ENCODE measurements around the gene HSFX3. TPM values are rescaled to one million over a fixed set of nuclear protein-coding genes. Genes with fewer than 3 reads are reported as not detected.

Gene HSFX3
- total RNA-seq, 1 experiment from 2014 or later, result not detected

DNA sequence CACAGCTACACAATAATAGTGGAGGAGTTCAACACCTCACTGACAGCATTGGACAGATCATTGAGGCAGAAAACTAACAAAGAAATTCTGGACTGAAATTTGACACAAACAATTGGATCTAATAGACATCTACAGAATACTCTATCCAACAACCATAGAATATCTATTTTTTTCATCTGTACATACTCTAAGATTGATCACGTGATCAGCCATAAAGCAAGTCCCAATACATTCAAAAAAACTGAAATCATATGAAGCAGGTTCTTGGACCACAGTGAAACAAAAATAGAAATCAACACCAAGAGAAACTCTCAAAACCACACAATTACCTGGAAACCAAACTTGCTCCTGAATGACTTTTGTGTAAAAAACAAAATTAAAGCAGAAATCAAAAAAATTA, 32.4 kb downstream of the HSFX3 start:
- TF ChIP-seq, protein P1, sequence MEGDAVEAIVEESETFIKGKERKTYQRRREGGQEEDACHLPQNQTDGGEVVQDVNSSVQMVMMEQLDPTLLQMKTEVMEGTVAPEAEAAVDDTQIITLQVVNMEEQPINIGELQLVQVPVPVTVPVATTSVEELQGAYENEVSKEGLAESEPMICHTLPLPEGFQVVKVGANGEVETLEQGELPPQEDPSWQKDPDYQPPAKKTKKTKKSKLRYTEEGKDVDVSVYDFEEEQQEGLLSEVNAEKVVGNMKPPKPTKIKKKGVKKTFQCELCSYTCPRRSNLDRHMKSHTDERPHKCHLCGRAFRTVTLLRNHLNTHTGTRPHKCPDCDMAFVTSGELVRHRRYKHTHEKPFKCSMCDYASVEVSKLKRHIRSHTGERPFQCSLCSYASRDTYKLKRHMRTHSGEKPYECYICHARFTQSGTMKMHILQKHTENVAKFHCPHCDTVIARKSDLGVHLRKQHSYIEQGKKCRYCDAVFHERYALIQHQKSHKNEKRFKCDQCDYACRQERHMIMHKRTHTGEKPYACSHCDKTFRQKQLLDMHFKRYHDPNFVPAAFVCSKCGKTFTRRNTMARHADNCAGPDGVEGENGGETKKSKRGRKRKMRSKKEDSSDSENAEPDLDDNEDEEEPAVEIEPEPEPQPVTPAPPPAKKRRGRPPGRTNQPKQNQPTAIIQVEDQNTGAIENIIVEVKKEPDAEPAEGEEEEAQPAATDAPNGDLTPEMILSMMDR (IDR thresholded peaks at IDR 0.05; ENCODE audit: unreplicated experiment), result no peak
- Mint-ChIP-seq H3K4me3 (ENCODE audit: unreplicated experiment) (no peak overlapping the region), H3K27me3 (ENCODE audit: insufficient read depth, unreplicated experiment) (no peaks in the 10 kb centered on the region), H3K27ac (ENCODE audit: low read depth, unreplicated experiment) (no peak overlapping the region), H3K36me3 (ENCODE audit: insufficient read depth, unreplicated experiment) (peaks cover 7% of the 10 kb centered on the region), H3K9me3 (ENCODE audit: unreplicated experiment) (no peaks in the 10 kb centered on the region), H3K4me1 (ENCODE audit: insufficient read depth, unreplicated experiment) (no peaks in the 10 kb centered on the region)
- intact Hi-C loops (cut with micrococcal nuclease), result no loop called here
- POLR2A ChIA-PET, result interaction anchor here (1.3 kb wide), 1 partner anchor 23 kb away, joined by 6 read pairs; the partner anchor contains the start of gene EOLA1
- CTCF ChIA-PET, result interaction anchor here (0.6 kb wide), 2 partner anchors 46 to 230 kb away, joined by 3 to 4 read pairs; no protein-coding TSS in a partner anchor
- no TSS peak for BruUV-seq (replicated peaks)
- DNase-seq (ENCODE audit: unreplicated experiment), result no peak

DNA sequence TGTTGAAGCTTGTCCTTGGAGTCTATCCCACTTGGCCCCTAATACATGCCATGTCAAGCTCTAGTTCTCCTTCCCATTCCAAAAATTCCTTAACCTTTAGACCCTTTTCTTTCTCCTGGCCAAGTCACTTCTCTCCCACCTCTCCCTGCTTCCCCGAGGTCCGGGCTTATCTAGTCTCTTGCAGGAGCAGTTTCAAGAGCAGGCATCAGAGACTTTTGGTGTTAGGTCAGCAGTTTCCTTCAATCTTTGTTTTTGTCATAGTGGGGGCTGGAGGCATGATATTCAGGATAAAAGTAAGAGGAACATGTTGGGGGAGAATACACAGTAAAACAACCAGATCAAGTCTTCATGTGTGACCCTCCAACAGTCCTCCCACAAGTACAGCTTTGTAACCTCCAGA, 33.1 kb downstream of the HSFX3 start:
- intact Hi-C loops (cut with micrococcal nuclease), result no loop called here
- Mint-ChIP-seq H3K27ac (ENCODE audit: low read depth, unreplicated experiment) (no peak overlapping the region), H3K27me3 (ENCODE audit: insufficient read depth, unreplicated experiment) (no peaks in the 10 kb centered on the region), H3K9me3 (ENCODE audit: unreplicated experiment) (no peaks in the 10 kb centered on the region), H3K4me1 (ENCODE audit: insufficient read depth, unreplicated experiment) (no peaks in the 10 kb centered on the region), H3K36me3 (ENCODE audit: insufficient read depth, unreplicated experiment) (peaks cover 7% of the 10 kb centered on the region), H3K4me3 (ENCODE audit: unreplicated experiment) (no peak overlapping the region)
- POLR2A ChIA-PET, result interaction anchor here (1.3 kb wide), 1 partner anchor 24 kb away, joined by 6 read pairs; the partner anchor contains the start of gene EOLA1
- DNase-seq (ENCODE audit: unreplicated experiment), result no peak
- no TSS peak for BruUV-seq (replicated peaks)
- CTCF ChIA-PET, result interaction anchor here (1.4 kb wide), 1 partner anchor 10 kb away, joined by 5 read pairs; no protein-coding TSS in a partner anchor
- TF ChIP-seq, protein P1 (IDR thresholded peaks at IDR 0.05; ENCODE audit: unreplicated experiment), result no peak

DNA sequence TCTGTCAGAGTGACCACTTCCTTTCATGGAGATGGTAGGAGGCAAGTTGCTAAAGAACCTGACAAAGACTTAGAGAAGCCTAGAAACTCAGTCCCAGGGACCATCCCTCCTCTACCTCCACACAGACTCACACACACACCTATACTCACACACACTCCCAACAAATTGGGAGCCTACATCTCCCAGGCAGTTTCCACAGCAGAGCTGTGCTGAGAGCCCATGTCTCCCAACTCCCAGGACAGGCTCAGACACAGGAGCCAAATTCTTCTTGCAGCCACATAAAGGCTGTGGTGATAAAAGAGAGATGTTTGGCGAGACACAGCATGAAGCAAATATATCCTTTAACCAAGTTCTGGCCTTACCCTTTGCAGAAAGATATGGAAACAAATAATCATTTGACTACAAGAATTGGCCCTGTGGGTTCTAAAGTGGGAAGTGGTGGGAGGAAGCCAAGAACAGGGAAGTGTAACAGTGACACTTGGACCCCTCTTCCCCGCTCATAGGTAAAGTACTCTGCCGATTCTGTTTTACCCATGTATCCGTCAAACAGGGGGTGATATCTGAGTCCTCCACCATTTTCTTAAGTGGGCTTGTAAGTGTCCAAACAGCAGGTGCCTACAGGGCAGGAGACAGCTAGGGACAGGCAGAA, 33.6 kb downstream of the HSFX3 start:
- H3K9me3 Mint-ChIP-seq (ENCODE audit: unreplicated experiment), result no peaks in the 10 kb centered on the region
- TF ChIP-seq, protein P1 (IDR thresholded peaks at IDR 0.05; ENCODE audit: unreplicated experiment), result no peak
- H3K27ac Mint-ChIP-seq (ENCODE audit: low read depth, unreplicated experiment), result no peak overlapping the region
- peaks cover 7% of the 10 kb centered on the region for H3K36me3 Mint-ChIP-seq (ENCODE audit: insufficient read depth, unreplicated experiment)
- CTCF ChIA-PET, result interaction anchor here (1.4 kb wide), 1 partner anchor 10 kb away, joined by 5 read pairs; no protein-coding TSS in a partner anchor
- intact Hi-C loops (cut with micrococcal nuclease), result no loop called here
- H3K4me1 Mint-ChIP-seq (ENCODE audit: insufficient read depth, unreplicated experiment), result no peaks in the 10 kb centered on the region
- BruUV-seq (replicated peaks), result no TSS peak
- no peak overlapping the region for H3K4me3 Mint-ChIP-seq (ENCODE audit: unreplicated experiment)
- POLR2A ChIA-PET, result interaction anchor here (1.3 kb wide), 1 partner anchor 24 kb away, joined by 6 read pairs; the partner anchor contains the start of gene EOLA1
- no peaks in the 10 kb centered on the region for H3K27me3 Mint-ChIP-seq (ENCODE audit: insufficient read depth, unreplicated experiment)
- DNase-seq (ENCODE audit: unreplicated experiment), result no peak

DNA sequence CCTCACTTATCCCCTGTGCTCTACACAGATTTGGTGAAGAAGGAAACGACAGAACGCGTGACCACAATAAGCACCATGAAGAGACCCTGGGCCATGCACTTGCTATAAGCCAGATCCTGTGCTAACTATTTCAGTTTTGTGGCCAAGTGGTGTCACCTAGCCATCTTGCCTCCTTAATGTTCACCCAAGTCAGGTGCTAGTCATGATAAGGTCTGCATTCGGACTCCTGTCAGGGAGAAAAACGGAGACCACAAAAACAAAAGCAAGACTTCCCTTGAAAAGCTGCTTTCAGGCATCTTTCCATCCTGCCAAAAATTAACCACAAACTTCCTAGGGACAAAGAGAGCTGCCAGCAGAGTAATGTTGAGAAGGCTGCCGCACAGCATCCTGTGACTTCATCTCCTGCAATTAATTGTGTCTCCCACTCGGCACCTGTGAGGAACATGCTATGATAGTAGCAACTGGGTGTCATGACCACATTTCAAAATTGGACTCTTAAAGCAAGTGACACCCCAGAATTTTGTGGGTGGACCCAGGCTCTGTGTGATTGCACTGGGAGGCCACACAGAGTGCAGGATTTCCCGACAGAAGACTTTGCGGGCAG, 35.8 kb downstream of the HSFX3 start:
- Mint-ChIP-seq H3K4me3 (ENCODE audit: unreplicated experiment) (no peak overlapping the region), H3K27me3 (ENCODE audit: insufficient read depth, unreplicated experiment) (no peaks in the 10 kb centered on the region), H3K9me3 (ENCODE audit: unreplicated experiment) (no peaks in the 10 kb centered on the region), H3K36me3 (ENCODE audit: insufficient read depth, unreplicated experiment) (peaks cover 7% of the 10 kb centered on the region), H3K4me1 (ENCODE audit: insufficient read depth, unreplicated experiment) (peaks cover 5% of the 10 kb centered on the region), H3K27ac (ENCODE audit: low read depth, unreplicated experiment) (no peak overlapping the region)
- ChIA-PET POLR2A (interaction anchor here (0.7 kb wide), 1 partner anchor 251 kb away, joined by 3 read pairs; no protein-coding TSS in a partner anchor), CTCF (interaction anchor here (0.6 to 1.5 kb wide), 2 partner anchors 9 to 1432 kb away, joined by 3 to 4 read pairs; partner anchors contain the start of gene IDS)
- intact Hi-C loops (cut with micrococcal nuclease), result no loop called here
- TF ChIP-seq, protein P1 (IDR thresholded peaks at IDR 0.05; ENCODE audit: unreplicated experiment), result no peak
- no TSS peak for BruUV-seq (replicated peaks)
- DNase-seq (ENCODE audit: unreplicated experiment), result no peak

All from MCF 10A (cell line).